Uterus (tissue), 4 donors: ENCODE data around the gene HIP1. TPM values are rescaled to one million over a fixed set of nuclear protein-coding genes. Genes with fewer than 3 reads are reported as not detected.

Experiments used
- DNase-seq, 2 donors: peaks; one replicate each; pipeline ENCODE4 v3.0.0-alpha.2; 2019 to 2020
- H3K27ac ChIP-seq, 2 donors: fragments of 200-600 bp; sonication (generic); 1 replicate in 1 of 2; 2 replicates in 1 of 2; pipeline ENCODE4 v1.5.1; 2016 to 2018
- H3K27me3 ChIP-seq, 2 donors: fragments of 200-600 bp; sonication (generic); one replicate each; pipeline ENCODE4 v1.5.1; 2018 to 2019; ENCODE audit warnings: control low read depth in 1 of 2
- H3K36me3 ChIP-seq, 2 donors: fragments of 200-600 bp; sonication (generic); one replicate each; pipeline ENCODE4 v1.5.1; 2019; ENCODE audit warnings: control low read depth in 1 of 2
- H3K4me1 ChIP-seq, 2 donors: fragments of 200-600 bp; sonication (generic); one replicate each; pipeline ENCODE4 v1.5.1; 2018 to 2019; ENCODE audit warnings: control low read depth in 1 of 2
- H3K4me3 ChIP-seq, 2 donors: fragments of 200-600 bp; sonication (generic); 1 replicate in 1 of 2; 2 replicates in 1 of 2; pipeline ENCODE4 v1.5.1; 2018 to 2019; ENCODE audit warnings: mild to moderate bottlenecking in 1 of 2
- H3K9me3 ChIP-seq, 2 donors: fragments of 200-600 bp; sonication (generic); one replicate each; pipeline ENCODE4 v1.5.1; 2019; ENCODE audit warnings: control low read depth in 1 of 2
- CTCF ChIP-seq, 4 experiments: fragments of 200-600 bp in 2 of 4; fragments of 450-650 bp in 2 of 4; sonication (generic) in 2 of 4; IDR thresholded peaks; one replicate each; pipeline ENCODE4 v1.5.1; 2016 to 2019; ENCODE audit warnings: antibody characterized with exemption in 4 of 4, mild to moderate bottlenecking in 2 of 4, moderate library complexity in 1 of 4
- POLR2A ChIP-seq, 2 donors: fragments of 450-650 bp; IDR thresholded peaks; one replicate each; pipeline ENCODE4 v1.6.1; 2016; ENCODE audit warnings: antibody characterized with exemption in 2 of 2, mild to moderate bottlenecking in 1 of 2, moderate library complexity in 1 of 2
- intact Hi-C: fragments of 100-400 bp; cut with DNase I; formaldehyde crosslinking; loops from one replicate; pipeline ENCODE4 v1.15.1; 2023; ENCODE audit warnings: low total_unique reads
- total RNA-seq, 4 donors: library from RNA; depleted of rRNA in 3 of 4; stranded (reverse); fragments of >200 nt in 3 of 4; gene quantifications; one replicate each; pipeline versions ENCODE4 v1.1.0 to v1.2.4, GENCODE V29; 2014 to 2023
- donor health status: DM: yes; HTN: yes; CAD: no.

The HIP1 gene
- total RNA-seq, 4 donors from 2014 or later = 13.1 to 48.8 (median 20.3) TPM

GRCh38 chr7:75630549-75630948 lies 108.2 kb downstream of the HIP1 start:
- Histone ChIP-seq H3K4me3 (no peak overlapping the region), H3K27ac (no peak overlapping the region), H3K4me1 (no peaks in the 10 kb centered on the region), H3K27me3 (no peaks in the 10 kb centered on the region), H3K9me3 (no peaks in the 10 kb centered on the region), H3K36me3 (no peaks in the 10 kb centered on the region)
- intact Hi-C loops = no loop called here
- TF ChIP-seq CTCF (IDR thresholded peaks at IDR 0.05) = no peak
- TF ChIP-seq POLR2A (IDR thresholded peaks at IDR 0.05) = no peak
- no peak for DNase-seq

GRCh38 chr7:75629044-75629443 lies 109.7 kb downstream of the HIP1 start:
- no peaks in the 10 kb centered on the region for H3K9me3 ChIP-seq
- TF ChIP-seq CTCF (IDR thresholded peaks at IDR 0.05) (no peak), POLR2A (IDR thresholded peaks at IDR 0.05) (no peak)
- no peaks in the 10 kb centered on the region for H3K36me3 ChIP-seq
- no peaks in the 10 kb centered on the region for H3K4me1 ChIP-seq
- no peak overlapping the region for H3K4me3 ChIP-seq
- intact Hi-C loops = no loop called here
- no peaks in the 10 kb centered on the region for H3K27me3 ChIP-seq
- DNase-seq = no peak
- no peak overlapping the region for H3K27ac ChIP-seq

- H3K27me3 ChIP-seq = no peaks in the 10 kb centered on the region
- intact Hi-C loops = no loop called here
- TF ChIP-seq CTCF (IDR thresholded peaks at IDR 0.05) = no peak
- H3K4me3 ChIP-seq = no peak overlapping the region
- no peaks in the 10 kb centered on the region for H3K36me3 ChIP-seq
- no peak overlapping the region for H3K27ac ChIP-seq
- no peaks in the 10 kb centered on the region for H3K4me1 ChIP-seq
- no peaks in the 10 kb centered on the region for H3K9me3 ChIP-seq
- DNase-seq = no peak
Observed at GRCh38 chr7:75628055-75628454, 110.7 kb downstream of the HIP1 start.

GRCh38 chr7:75626954-75627353 lies 111.8 kb downstream of the HIP1 start:
- TF ChIP-seq CTCF (IDR thresholded peaks at IDR 0.05) (no peak), POLR2A (IDR thresholded peaks at IDR 0.05) (no peak)
- no peak for DNase-seq
- H3K4me1 ChIP-seq = no peaks in the 10 kb centered on the region
- intact Hi-C loops = no loop called here
- H3K36me3 ChIP-seq = no peaks in the 10 kb centered on the region
- no peaks in the 10 kb centered on the region for H3K9me3 ChIP-seq
- no peak overlapping the region for H3K27ac ChIP-seq
- no peaks in the 10 kb centered on the region for H3K27me3 ChIP-seq
- no peak overlapping the region for H3K4me3 ChIP-seq

GRCh38 chr7:75625868-75626267 lies 112.9 kb downstream of the HIP1 start:
- TF ChIP-seq CTCF (IDR thresholded peaks at IDR 0.05) = no peak
- TF ChIP-seq POLR2A (IDR thresholded peaks at IDR 0.05) = no peak
- no peaks in the 10 kb centered on the region for H3K9me3 ChIP-seq
- no peak overlapping the region for H3K4me3 ChIP-seq
- no peaks in the 10 kb centered on the region for H3K36me3 ChIP-seq
- DNase-seq = no peak
- no peaks in the 10 kb centered on the region for H3K4me1 ChIP-seq
- no peaks in the 10 kb centered on the region for H3K27me3 ChIP-seq
- H3K27ac ChIP-seq = no peak overlapping the region
- intact Hi-C loops = no loop called here
